ENCODE results near the gene CCDC197.

DNA sequence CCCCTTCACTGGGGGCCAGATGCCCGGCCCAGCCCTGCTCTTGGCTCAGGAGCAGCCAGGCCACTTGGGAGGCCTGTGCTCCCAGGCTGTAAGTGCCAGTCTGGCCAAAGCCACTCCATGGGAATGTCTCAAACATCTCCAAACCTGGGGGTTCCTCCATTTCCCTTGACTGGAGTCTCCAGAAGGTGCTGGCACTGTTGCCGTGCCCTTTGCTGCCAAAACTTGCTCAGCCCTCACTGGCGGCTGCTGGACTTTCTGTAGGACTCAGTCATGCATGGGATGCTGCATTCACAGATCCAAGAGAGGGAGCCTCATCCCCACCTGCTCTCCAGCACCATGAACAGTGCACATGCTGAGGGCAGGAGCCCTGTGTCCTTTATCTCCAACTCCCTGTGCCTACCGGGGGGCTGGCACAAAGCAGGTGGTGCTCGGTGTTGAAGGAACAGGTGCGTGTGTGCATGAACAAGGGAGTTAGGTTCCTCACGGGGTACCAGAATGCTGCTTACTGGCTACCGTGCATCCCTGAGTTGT lies 19.4 kb downstream of the CCDC197 start:
- no peak for TF ChIP-seq ATF1 (CRISPR knock-in tag; IDR thresholded peaks at IDR 0.05)
- TF ChIP-seq, protein P1, sequence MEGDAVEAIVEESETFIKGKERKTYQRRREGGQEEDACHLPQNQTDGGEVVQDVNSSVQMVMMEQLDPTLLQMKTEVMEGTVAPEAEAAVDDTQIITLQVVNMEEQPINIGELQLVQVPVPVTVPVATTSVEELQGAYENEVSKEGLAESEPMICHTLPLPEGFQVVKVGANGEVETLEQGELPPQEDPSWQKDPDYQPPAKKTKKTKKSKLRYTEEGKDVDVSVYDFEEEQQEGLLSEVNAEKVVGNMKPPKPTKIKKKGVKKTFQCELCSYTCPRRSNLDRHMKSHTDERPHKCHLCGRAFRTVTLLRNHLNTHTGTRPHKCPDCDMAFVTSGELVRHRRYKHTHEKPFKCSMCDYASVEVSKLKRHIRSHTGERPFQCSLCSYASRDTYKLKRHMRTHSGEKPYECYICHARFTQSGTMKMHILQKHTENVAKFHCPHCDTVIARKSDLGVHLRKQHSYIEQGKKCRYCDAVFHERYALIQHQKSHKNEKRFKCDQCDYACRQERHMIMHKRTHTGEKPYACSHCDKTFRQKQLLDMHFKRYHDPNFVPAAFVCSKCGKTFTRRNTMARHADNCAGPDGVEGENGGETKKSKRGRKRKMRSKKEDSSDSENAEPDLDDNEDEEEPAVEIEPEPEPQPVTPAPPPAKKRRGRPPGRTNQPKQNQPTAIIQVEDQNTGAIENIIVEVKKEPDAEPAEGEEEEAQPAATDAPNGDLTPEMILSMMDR (IDR thresholded peaks at IDR 0.05): no peak
- no peak for TF ChIP-seq NR2C2 (CRISPR knock-in tag; IDR thresholded peaks at IDR 0.05)
- no peak for TF ChIP-seq AR (CRISPR knock-in tag; IDR thresholded peaks at IDR 0.05)
- TF ChIP-seq, protein P2, sequence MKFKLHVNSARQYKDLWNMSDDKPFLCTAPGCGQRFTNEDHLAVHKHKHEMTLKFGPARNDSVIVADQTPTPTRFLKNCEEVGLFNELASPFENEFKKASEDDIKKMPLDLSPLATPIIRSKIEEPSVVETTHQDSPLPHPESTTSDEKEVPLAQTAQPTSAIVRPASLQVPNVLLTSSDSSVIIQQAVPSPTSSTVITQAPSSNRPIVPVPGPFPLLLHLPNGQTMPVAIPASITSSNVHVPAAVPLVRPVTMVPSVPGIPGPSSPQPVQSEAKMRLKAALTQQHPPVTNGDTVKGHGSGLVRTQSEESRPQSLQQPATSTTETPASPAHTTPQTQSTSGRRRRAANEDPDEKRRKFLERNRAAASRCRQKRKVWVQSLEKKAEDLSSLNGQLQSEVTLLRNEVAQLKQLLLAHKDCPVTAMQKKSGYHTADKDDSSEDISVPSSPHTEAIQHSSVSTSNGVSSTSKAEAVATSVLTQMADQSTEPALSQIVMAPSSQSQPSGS (CRISPR knock-in tag; IDR thresholded peaks at IDR 0.05; ENCODE audit: borderline replicate concordance, low read depth): no peak
- no peak for TF ChIP-seq ESRRA (CRISPR knock-in tag; IDR thresholded peaks at IDR 0.05; ENCODE audit: borderline replicate concordance)
- TF ChIP-seq, protein P3, sequence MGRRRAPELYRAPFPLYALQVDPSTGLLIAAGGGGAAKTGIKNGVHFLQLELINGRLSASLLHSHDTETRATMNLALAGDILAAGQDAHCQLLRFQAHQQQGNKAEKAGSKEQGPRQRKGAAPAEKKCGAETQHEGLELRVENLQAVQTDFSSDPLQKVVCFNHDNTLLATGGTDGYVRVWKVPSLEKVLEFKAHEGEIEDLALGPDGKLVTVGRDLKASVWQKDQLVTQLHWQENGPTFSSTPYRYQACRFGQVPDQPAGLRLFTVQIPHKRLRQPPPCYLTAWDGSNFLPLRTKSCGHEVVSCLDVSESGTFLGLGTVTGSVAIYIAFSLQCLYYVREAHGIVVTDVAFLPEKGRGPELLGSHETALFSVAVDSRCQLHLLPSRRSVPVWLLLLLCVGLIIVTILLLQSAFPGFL (CRISPR knock-in tag; IDR thresholded peaks at IDR 0.05; ENCODE audit: borderline replicate concordance): no peak
- TF ChIP-seq ZBTB21 (CRISPR knock-in tag; IDR thresholded peaks at IDR 0.05; ENCODE audit: borderline replicate concordance): no peak

Data from WTC11 (cell line).